Body of pancreas (tissue), 4 donors: Measurements from ENCODE around the gene FAM120AOS.

Experiments used
- CTCF ChIP-seq, 7 experiments: fragments of 450-650 bp in 4 of 7; fragments of 200-600 bp in 3 of 7; sonication (generic) in 3 of 7; IDR thresholded peaks; one replicate each; pipeline ENCODE4 v1.5.1; 2016 to 2019; ENCODE audit warnings: antibody characterized with exemption in 7 of 7
- POLR2A ChIP-seq, 3 donors: fragments of 450-650 bp; IDR thresholded peaks; one replicate each; pipeline ENCODE4 v1.6.1; 2016; ENCODE audit warnings: antibody characterized with exemption in 3 of 3, mild to moderate bottlenecking in 2 of 3

- TF ChIP-seq CTCF (IDR thresholded peaks at IDR 0.05) (no peak), POLR2A (IDR thresholded peaks at IDR 0.05) (no peak)
Measured at GRCh38 chr9:93473411-93473810, 20.0 kb upstream of the FAM120AOS start.
